HG03280 (cell line): ENCODE data around the gene FMN1.

Experiments used
- ATAC-seq: cut with Tn5 transposase; IDR thresholded peaks from one replicate; pipeline ENCODE4 v1.9.1; 2021; ENCODE audit warnings: mild to moderate bottlenecking, moderate library complexity; ENCODE audit not compliant: unreplicated experiment

Gene FMN1

DNA sequence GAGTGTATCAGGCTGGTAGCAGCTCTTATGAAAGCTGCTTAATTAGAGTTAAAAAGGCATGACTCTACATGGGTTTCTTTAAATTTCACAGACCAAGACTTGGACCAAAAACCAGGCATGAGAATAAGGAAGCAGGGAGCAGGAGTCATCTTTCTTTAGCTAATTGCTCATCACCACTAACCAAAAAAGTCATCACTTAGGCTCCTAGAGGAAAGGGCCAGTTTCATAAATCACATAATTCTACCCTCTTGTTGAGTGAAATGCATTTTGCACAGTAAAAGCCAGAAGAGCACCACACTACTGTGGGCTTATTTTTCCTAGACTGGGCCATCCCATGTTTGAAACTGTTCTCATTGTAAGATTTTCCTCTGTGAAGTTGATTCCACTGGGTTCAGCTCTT lies 301.1 kb downstream of the FMN1 start:
- ATAC-seq: no peak

DNA sequence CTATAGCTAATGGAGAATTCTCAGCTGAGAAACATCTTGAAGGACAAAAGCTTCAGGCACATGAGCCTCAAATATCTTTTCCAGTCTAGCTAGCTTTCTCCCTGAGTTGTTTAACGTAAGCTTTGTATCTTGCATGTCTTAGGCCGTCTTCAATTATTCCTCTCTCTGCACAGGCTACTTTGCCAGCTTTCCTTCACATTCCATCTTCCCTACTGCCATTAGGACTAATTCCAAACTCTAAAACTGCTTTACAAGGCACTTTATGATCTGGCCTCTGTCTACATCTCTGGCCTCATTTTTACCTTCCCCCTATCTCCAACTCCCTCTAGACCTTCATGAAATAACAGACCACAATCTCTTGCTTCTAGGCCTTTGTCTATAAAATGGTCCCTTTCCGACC lies 305.3 kb downstream of the FMN1 start:
- ATAC-seq: no peak

DNA sequence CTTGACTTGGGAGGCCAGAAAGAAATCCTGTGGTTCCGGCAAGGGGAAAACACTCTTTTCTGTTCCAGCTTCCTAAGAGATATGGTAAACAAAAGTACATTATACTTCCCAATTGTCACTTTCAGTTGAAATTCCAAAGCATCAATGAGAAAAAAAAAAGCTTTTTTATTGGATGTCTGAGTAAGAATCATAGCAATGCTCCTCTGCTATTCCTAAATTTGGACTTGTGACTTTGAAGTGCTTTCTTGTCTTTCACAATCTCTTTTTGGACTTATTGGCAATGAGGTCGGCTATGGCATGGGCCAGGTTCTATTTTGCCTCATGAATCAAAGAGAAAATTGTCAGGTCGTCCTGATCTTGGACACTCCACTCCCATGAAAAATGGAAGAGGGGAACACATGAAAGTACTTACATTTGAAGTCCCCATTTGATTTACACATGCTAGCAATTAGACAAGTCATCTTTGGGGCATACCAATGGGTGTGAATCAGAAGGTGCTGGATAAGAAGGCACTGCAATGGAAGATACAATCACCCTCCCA lies 306.2 kb downstream of the FMN1 start:
- no peak for ATAC-seq

DNA sequence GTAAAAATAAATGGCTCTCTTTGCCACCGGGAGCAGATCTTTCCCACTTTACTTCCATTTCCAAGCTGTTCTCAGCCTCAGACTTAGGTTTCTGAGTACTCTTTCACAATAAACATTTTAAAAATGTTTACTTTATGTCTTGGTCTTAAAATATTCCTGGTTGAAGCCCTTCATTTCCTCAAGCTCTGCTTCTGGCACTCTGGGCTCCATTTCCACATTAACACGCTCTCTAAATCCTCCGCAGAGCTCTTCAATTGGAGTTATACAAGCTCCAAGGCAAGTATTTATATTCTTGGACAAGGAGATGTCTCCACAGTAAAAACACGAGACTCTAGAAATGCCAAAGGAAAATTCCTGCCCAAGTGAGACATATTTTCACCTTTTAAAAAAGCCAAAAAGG lies 307.4 kb downstream of the FMN1 start:
- ATAC-seq: no peak

DNA sequence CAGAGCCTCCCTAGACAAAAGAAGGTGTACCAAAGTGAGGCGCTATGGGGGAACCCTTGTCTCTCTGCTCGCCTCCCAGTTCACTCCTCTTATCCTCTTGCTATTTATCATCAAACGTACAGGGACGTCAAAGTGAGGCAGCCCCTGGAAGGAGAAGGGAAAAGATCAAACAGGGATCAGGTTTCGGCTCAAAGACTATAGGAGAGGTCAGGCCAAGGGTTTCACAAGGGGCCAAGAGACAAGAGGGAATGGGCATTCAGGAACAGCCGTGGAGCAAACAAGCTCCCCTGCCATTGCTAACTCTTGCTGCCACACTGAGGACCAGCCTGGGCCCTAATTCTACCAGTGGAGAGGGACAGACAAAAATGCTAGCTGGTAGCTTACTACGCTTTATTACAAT lies 308.1 kb downstream of the FMN1 start:
- no peak for ATAC-seq

DNA sequence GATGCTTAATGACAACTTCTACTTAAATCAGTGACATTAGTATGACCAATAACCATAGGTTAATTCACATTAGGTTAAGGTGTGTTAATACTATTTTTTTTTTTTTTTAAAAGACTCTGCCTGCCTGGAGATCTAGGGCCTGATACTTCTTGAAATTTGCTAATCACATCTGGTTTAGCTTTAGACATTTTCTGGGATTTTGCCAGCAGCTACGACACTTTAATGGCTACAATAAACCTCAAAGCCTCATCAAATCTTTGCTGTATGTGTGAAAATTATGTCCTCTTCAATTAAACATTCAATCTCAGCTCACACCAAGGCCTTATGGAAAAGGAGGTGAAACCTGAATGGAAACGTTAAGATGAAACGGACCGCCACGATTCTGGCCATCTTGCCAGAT lies 308.8 kb downstream of the FMN1 start:
- no peak for ATAC-seq

DNA sequence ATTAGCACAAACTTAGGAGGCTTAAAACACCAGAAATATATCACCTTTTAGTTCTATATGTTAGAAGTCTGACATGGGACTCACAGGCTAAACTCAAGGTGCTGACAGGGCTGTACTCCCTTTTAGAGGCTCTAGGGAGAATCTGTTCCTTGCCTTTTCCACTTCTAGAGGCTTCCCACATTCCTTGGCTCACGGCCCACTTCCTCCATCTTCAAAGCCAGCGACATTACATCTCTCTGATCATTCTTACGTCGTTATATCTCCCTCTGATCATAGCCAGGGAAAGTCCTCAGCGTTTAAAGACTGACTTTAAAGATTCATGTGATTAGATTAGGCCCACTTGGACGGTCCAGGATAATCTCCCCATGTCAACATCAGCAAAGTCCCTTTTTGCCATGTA lies 310.4 kb downstream of the FMN1 start:
- ATAC-seq: no peak

DNA sequence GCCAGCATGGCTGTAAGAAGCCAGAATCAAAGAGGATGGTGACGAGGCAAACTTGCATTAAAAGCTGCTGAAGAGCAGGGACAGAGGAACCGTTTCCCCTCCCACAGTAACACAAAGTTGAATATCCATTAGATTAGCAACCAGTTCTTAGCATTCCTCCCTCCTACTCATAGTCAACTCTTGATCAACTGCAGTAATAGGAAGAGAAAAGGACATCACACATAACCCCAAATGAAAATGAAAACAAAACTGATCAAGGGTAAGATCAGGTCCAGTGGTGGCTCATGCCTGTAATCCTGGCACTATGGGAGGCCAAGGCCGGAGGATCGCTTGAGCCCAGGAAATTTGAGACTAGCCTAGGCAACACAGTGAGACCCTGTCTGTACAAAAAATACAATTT lies 311.6 kb downstream of the FMN1 start:
- no peak for ATAC-seq

DNA sequence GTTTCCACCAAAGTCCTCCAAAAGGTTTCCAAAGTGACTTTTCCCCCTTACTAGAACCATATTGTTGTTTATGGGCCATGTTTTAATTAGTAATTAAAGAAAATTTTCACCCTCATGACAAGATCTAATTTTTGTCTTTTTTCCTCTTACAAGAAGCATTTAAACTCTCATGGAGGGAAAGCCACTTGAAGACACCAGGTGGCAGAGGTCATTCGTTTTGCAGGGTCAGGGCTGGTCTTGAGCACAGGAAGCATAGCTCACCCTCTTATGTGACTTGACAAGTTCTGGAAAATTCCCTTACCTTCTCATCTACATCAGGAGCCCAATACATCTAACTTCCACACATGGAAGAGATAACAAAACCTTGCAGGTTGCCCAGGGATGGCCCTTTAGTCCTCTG lies 313.0 kb downstream of the FMN1 start:
- ATAC-seq: no peak

DNA sequence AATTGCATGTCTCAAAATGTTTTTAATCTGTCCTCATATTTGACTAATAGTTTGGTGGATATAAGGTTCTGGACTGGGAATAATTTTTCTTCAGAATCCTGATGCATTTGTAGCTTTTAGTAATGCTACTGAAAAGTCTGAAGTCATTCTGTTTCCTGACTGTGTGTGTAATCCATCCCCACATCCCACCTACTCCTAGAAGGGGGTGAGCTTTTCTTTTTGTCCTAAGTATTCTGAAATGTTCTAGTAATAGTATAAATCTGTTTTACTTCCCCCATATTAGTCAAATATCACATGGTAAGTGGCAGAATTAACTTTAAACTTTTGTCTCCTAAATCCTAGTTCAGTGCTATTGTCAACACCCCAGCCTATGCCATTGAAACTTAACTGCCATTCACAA lies 313.9 kb downstream of the FMN1 start:
- ATAC-seq: no peak

DNA sequence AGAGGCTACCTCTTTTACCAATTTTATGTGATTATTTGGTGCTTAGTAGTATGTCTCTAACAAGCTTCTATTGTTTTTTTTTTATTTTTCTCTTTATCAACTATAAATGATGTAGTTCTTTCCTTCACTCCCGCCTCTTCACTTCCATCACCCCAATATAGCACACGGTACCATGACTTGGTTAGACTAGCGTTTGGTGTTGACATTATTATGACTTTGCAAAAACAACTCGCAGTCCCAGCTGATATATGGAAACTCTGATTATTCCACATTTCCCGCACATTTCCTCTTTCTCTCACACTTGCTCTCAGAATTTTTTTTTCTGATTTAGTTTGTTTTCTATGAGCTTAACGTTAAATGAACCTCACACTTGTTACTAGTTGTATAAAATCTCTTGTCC lies 314.5 kb downstream of the FMN1 start:
- ATAC-seq: no peak

DNA sequence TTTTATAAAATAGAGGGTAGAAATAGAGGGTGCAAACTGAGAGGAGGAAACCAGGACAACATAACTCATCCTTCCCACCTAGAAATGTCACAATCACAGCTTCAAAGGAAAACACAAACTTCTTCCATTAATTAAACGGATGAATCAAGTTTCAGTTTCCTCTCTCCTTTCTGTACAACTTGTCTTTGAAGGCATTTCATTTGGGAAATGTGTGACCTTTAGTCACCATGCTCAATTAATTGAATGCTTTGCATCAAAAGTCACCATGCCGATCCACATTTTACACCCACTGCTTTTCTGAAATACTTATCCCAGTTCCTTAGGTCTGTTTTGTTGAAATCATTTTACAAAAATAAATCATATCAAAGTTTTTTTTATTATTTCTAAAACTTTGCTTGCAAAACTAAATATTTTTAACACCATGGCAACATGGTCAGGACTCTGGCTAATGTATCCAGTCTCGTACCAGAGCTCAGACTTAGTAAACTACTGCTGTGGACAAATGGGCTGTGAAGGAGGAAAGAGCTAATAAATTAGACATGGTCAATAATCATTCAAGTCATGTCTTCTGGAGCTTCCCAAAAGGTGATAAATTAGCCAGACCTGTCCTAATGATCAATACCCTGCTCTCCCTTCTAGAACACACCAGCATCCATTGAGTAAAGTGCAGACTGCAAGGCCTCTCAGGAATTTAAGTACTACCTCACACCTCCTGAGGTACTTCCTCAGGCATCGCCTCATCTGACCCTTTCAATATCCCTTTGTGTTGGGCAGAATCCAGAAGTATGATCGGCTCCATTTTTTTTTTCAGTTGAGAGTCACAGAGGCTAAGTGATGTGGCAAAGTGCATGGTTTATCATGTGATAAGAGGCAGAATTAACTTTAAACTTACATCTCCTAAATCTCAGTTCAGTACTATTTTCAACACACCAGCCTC lies 315.4 kb downstream of the FMN1 start:
- ATAC-seq: no peak

DNA sequence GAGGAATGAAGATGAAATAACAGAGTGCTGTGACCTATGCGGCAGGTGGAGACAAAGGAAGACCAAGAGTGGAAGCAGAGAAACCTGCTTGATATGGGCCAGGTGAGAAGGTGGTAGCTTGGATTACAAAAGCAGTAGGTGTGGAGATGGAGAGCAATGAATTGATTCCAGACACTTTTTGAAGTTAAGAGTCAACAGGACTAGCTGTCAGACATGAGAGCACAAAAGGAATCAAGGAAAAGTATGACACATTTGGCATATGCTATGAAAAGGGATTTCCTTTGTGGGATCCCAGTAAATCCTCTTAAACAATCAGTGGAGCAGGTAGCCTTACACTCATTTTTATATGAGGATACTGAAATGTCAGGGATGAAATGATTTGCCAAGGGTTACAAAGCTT lies 316.2 kb downstream of the FMN1 start:
- ATAC-seq: no peak

DNA sequence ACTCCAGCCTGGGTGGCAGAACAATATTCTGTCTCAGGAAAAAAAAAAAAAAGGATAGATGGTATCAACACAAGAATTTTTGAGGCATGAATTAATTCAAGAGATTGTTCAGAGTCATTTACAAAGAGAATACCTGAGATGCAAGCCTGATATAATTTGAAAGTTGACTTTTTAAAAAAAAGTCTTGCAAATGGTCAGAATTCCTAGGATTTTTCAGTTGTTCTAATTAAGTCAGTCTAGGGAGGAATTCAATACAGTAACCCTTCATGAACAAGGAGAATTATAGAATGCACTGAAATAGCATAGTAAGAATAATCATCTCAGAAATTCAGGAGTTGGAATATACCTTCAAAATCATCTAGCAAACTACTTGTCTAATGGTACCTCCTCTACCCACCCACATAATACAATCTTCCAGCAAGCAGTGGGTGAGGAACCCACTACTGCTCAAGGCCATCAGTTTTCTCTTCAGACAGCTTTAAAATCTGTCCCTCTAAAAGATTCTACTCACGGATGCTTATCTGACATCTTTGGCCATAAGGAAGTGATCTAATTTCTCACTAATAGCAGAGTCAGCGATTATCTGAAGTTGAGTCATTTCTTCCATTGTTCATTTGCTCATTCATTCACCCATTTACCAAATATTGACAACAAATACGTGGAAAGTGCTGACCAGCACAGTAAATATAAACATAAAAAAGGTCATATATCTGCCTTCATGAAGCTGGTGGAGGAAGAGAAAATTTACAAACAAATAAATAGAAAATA lies 317.1 kb downstream of the FMN1 start:
- ATAC-seq: no peak

DNA sequence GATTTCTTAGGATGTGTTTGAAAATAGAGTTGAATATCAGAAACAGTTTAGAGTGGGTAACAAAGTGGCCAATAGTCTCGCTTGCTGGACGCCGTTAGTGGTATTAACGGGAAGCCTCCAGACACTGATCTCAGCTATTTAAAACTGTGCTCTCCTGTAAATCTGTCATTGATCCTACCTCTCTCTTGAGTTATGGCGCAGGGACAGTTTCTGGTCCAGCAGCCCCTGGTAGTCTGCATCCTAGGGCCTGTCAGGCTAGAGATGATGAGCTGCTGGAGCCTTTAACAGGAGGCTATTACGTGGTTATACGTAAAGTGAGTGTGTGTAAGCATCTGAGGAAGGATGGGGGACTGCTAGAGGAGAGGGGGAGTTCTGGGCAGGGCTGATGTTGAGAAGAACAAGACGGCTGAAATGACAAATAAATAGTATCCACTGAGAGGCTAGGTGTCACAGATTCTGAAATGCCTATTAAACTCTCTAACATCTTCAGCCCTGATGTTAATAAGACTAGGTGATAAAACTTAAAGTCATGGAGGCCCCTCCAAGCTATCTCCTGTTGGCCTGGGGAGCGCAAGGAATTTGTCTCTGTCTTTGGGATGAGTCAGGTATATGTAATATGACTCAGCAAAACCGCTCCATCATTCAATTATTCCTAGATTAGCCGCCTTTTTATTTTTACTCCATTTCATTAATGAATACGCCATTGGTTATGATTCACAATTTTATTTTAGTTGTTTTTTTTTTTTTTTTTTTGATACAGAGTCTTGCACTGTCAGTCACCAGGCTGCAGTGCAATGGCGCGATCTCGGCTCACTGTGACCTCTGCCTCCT lies 321.0 kb downstream of the FMN1 start:
- ATAC-seq: no peak

DNA sequence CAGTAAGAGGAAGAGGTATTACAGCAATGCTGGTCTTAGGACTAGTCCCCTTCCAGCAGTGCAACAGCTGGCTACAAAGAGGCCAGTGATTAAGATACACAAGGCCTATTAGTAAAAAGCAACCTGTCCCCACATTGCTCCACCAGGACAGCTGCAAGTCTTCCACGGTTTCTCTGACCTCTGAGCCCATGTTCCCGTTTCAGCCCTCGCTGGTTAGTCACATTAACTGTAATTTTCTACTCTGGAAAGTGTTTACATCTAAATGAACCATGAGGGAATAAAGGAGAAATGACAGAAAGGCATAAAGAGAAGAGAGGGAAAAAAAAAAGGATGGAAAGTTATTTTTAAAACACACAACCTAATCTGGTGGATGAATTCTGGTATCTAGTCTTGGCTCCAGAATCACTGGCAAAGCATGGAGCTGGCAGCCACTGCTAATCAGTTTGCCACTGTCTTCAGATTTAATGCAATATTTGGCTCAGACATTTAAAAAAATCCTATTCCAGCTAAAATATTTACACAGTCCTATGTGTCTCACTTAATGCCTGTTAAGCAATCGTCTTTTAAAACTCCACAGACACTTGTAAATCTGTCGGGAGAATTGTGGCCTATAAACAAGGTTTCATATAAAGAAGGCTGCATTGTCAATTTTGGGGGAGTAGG lies 321.8 kb downstream of the FMN1 start:
- no peak for ATAC-seq

DNA sequence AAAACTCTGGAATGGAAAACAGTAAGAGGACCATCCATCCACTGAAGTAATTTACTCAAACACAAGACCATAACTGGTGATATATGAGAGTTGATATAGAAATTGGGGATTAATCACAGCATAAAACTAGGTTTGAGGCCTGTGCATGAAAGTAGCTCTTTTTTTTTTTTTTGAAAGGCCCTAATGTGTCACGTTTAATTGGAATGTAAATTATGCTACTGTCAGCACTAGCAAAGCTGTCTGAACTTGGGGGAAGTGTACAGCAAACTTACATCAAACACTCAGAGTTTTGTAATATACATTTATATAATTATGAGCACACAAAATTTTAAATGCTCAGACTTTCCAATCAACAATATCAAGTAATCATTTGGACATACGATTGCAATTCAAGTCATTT lies 322.6 kb downstream of the FMN1 start:
- no peak for ATAC-seq

DNA sequence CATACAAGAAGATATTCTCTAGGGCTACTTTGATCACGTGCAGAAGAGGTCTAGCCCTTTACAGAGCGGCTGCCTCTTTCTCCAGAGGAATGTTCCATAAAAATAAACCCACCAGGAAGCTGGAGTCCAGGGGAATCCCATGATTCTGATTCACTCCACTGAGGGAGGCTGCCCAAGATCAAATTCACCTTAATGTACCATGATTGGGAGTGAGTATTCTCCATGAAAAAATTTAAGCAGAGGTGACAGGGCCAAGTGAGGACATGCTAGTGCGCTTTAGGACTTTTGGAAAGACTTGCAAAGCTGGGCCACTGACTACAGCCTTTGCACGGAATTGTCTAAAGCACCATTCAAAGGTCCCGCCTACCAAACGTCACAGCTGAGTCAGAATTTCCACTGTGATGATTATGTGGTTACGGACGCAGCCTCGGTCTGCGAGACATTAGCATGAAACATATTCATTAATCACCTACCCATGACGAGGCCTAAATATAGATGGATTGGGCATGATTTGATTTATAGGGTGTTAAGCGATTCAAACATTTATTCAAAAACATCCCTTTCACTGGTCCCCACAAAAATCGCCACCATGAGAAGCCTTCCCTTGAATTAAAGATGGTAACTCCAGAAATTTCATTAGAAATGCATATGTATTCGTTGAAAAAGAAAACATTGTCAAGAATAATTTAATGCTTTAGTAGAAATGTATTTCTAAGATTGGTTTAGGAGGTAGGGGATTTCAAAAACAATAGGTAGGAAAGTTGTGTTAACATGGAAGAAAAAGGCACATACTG lies 324.1 kb downstream of the FMN1 start:
- ATAC-seq: peak; percentile 84

DNA sequence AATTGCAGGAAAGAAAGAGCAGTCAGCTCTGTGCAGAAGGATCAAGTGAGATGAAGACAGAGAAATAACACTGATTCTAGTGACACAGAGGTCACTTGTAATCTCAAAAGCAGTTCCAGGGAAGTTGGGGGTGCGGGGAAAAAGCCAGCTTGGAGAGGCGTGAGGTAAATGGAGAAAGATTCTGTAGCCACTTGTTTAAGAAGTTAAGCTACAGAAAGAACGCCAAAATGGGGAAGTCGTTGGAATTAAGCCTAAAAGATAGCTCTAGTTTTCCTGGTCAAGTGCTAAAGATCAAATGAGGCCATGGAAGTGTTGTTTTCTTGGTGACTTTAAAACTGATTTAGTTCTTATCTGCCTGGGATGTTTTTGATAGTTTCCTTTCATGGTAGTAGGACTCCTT lies 324.7 kb downstream of the FMN1 start:
- no peak for ATAC-seq

DNA sequence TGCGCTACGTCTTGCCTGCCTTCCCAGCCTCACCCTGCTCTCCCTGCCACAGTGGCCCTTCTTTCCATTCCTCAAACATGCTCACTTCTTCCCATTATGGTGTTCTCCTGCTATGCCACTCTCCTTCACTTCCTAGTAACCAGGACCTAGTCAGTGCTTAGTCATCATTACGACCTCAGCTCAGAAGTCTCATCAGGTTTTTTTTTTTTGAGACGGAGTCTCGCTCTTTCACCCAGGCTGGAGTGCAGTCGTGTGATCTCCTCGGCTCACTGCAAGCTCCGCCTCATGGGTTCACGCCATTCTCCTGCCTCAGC lies 327.2 kb downstream of the FMN1 start:
- no peak for ATAC-seq
